ENCODE results near the gene HRG. TPM values are rescaled to one million over a fixed set of nuclear protein-coding genes. Genes with fewer than 3 reads are reported as not detected.

Gene HRG
- total and polyA plus RNA-seq, 2 of the 4 experiments (the other 2 are of a cell fraction) = not detected

GRCh38 chr3:186668426-186668825 lies 2.6 kb downstream of the HRG start:
- Histone ChIP-seq H3K23ac (ENCODE audit: low read depth, low read length) (no peak overlapping the region), H4K5ac (ENCODE audit: low read depth, low read length) (no peak overlapping the region), H2BK120ac (ENCODE audit: low read depth, low read length) (no peak overlapping the region), H3K79me1 (ENCODE audit: low read depth in 1 of 2, low read length in 2 of 2) (no peaks in the 10 kb centered on the region), H2AK9ac (replicated peaks; ENCODE audit: low read depth, low read length, poor library complexity) (no peak overlapping the region), H2AK5ac (ENCODE audit: low read depth, low read length) (no peak overlapping the region), H3K56ac (ENCODE audit: extremely low read depth, insufficient read depth, low read length) (no peak overlapping the region), H3K4ac (ENCODE audit: low read depth, low read length) (no peak overlapping the region), H4K20me1 (ENCODE audit: insufficient read depth, low read length) (no peaks in the 10 kb centered on the region), H3K9me1 (ENCODE audit: insufficient read depth, low read length) (no peaks in the 10 kb centered on the region), H4K91ac (ENCODE audit: insufficient read depth, low read depth, low read length) (no peak overlapping the region), H3K36me3 (ENCODE audit: control insufficient read depth, insufficient read depth, low read length) (no peaks in the 10 kb centered on the region), H3K4me1 (ENCODE audit: control insufficient read depth, insufficient read depth, low read length) (no peaks in the 10 kb centered on the region), H4K8ac (ENCODE audit: low read depth in 2 of 2, low read length in 2 of 2) (no peak overlapping the region), H3K14ac (replicated peaks; ENCODE audit: low read depth, low read length) (no peak overlapping the region), H3K4me3 (ENCODE audit: insufficient read depth, low read depth, low read length) (no peak overlapping the region), H3K9me3 (ENCODE audit: control insufficient read depth, insufficient read depth, low read length) (no peaks in the 10 kb centered on the region), H2BK20ac (ENCODE audit: low read depth, low read length) (no peak overlapping the region), H3K18ac (ENCODE audit: low read depth, low read length) (no peak overlapping the region), H3K9ac (ENCODE audit: low read depth, low read length) (no peak overlapping the region), H3K27ac (ENCODE audit: insufficient read depth, low read length) (no peak overlapping the region), H3K27me3 (ENCODE audit: control insufficient read depth, insufficient read depth, low read length) (peaks cover 20% of the 10 kb centered on the region), H2BK5ac (ENCODE audit: low read depth, low read length, poor library complexity, severe bottlenecking) (no peak overlapping the region), H2BK15ac (ENCODE audit: low read depth, low read length) (no peak overlapping the region), H2AFZ (replicated peaks; ENCODE audit: low read length, poor library complexity) (no peak overlapping the region), H3K4me2 (ENCODE audit: low read depth, low read length) (no peak overlapping the region)
- ChIA-PET CTCF (no interaction called here), POLR2A (ENCODE audit: unreplicated experiment) (no interaction called here)
- DNase-seq (no peak), ATAC-seq (ENCODE audit: low read depth) (no peak)
- TF ChIP-seq CEBPB (IDR thresholded peaks at IDR 0.05; ENCODE audit: low read depth, low read length) (no peak), CTCF (conservative IDR thresholded peaks at IDR 0.05; ENCODE audit: low read depth, low read length) (no peak), MAFK (IDR thresholded peaks at IDR 0.05; ENCODE audit: low read depth, low read length) (no peak), NFE2L2 (IDR thresholded peaks at IDR 0.05; ENCODE audit: low read depth, low read length) (no peak), POLR2A (IDR thresholded peaks at IDR 0.05; ENCODE audit: low read depth, low read length) (no peak), RAD21 (IDR thresholded peaks at IDR 0.05; ENCODE audit: low read length) (no peak)
- intact Hi-C loops (cut with micrococcal nuclease) = no loop called here
- dilution Hi-C loops (cut with HindIII; ENCODE audit: low sequenced_read_pairs, unreplicated experiment) = no loop called here
- no CpG with 5 or more reads among the region's 6 CpGs for WGBS, 2 experiments (ENCODE audit: extremely low coverage in 2 of 2, insufficient read length in 1 of 2)
- in situ Hi-C loops (cut with MboI; ENCODE audit: low sequenced_read_pairs) = no loop called here
- BruUV-seq (replicated peaks) = no TSS peak
